ENCODE data around the gene TMEM165.

TMEM165 gene

GRCh38 chr4:55407119-55407518 lies 11.4 kb downstream of the TMEM165 start:
- DNase-seq: no peak

GRCh38 chr4:55407764-55408163 lies 12.0 kb downstream of the TMEM165 start:
- no peak for DNase-seq

- no peak for DNase-seq
Observed at GRCh38 chr4:55409468-55410171, 13.9 kb downstream of the TMEM165 start.

- DNase-seq: no peak
Observed at GRCh38 chr4:55410431-55410830, 14.7 kb downstream of the TMEM165 start.

- DNase-seq: no peak
Observed at GRCh38 chr4:55411621-55412020, 15.9 kb downstream of the TMEM165 start.

- DNase-seq: no peak
Observed at GRCh38 chr4:55416176-55416575, 20.4 kb downstream of the TMEM165 start.

GRCh38 chr4:55424791-55425190 lies 29.0 kb downstream of the TMEM165 start:
- no peak for DNase-seq

GRCh38 chr4:55431710-55432336 lies 36.1 kb downstream of the TMEM165 start:
- DNase-seq: no peak

GRCh38 chr4:55435141-55435841 lies 39.5 kb downstream of the TMEM165 start:
- no peak for DNase-seq

- DNase-seq: no peak
Observed at GRCh38 chr4:55437356-55437796, 41.6 kb downstream of the TMEM165 start.

GRCh38 chr4:55437823-55438222 lies 42.1 kb downstream of the TMEM165 start:
- DNase-seq: no peak

GRCh38 chr4:55438314-55438713 lies 42.6 kb downstream of the TMEM165 start:
- no peak for DNase-seq

GRCh38 chr4:55439023-55439422 lies 43.3 kb downstream of the TMEM165 start:
- DNase-seq: no peak

GRCh38 chr4:55440786-55441185 lies 45.0 kb downstream of the TMEM165 start:
- no peak for DNase-seq

- DNase-seq: no peak
Observed at GRCh38 chr4:55442541-55442940, 46.8 kb downstream of the TMEM165 start.

GRCh38 chr4:55444827-55445226 lies 49.1 kb downstream of the TMEM165 start:
- no peak for DNase-seq

GRCh38 chr4:55445921-55446577 lies 50.3 kb downstream of the TMEM165 start:
- no peak for DNase-seq

- DNase-seq: no peak
Observed at GRCh38 chr4:55446578-55446922, 50.8 kb downstream of the TMEM165 start.

GRCh38 chr4:55447108-55447708 lies 51.5 kb downstream of the TMEM165 start:
- no peak for DNase-seq

GRCh38 chr4:55447831-55448230 lies 52.1 kb downstream of the TMEM165 start:
- DNase-seq: no peak

GRCh38 chr4:55450566-55450965 lies 54.8 kb downstream of the TMEM165 start:
- DNase-seq: no peak

- DNase-seq: no peak
Observed at GRCh38 chr4:55458164-55458563, 62.4 kb downstream of the TMEM165 start.

GRCh38 chr4:55458611-55459010 lies 62.9 kb downstream of the TMEM165 start:
- DNase-seq: no peak

Data from activated effector memory CD4-positive, alpha-beta T cell treated with Interleukin-2 at 50 U/mL for 16 hours (primary cell).